Activated CD4-positive, alpha-beta T cell treated with anti-CD3 and anti-CD28 coated beads, Interleukin-10, Interleukin-2, amounts not matched to agents 100 ng/mL and 50 ng/mL, durations not matched to agents 16 hours and 8 hours (primary cell): ENCODE data around the gene FAM217B.
"Not testable (repeated sequence)": the region's sequence is repeated elsewhere in the genome, so short reads cannot be mapped to it uniquely, and the experiment has no call there.

ENCODE experiments used
- DNase-seq: peaks from one replicate; pipeline ENCODE4 v3.0.0-alpha.2; 2020

The FAM217B gene

DNA sequence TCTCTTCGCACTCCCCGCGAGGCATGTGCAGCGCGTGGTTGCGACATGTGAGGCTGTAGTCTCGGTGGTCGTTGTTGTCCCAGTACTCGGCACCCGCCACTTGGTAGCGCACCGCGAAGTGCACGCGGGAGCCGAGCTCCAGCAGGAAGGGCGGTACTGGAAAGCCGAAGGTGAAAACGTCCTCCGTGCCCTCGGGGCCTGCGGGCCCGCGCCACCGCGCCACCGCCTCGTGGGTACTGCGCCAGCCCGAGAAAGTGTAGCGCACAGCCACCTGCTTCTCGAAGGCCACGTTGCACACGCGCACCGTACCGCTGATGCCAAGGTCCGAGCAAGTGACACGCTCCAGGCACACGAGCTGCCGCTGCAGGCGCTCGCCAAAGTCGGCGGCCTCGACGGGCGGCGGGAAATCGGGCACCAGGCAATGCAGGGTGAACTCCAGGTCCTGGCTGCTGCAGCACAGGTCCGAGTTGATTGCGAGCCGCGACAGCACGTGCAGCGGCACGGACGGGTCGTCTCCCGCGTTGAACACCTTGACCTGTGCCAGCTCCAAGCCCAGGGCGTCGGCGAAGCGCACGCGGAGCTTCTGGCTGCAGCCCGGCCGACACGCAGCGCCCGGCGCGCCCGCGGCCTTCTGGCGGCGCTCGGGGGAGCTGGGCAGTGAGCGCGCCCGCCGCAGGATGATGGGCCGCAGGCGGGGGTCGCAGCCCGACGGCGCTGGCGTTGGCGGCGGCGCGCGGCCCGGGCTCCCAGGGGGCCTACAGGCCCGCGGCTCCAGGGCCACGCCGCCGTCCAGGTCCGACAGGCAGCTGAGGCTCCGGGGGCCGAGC, 924 bp upstream of the FAM217B start:
- DNase-seq = no peak

GRCh38 chr20:59939879-59940128, 385 bp upstream of the FAM217B start:
- no peak for DNase-seq

GRCh38 chr20:59940956-59941294, 736 bp downstream of the FAM217B start:
- no peak for DNase-seq

DNA sequence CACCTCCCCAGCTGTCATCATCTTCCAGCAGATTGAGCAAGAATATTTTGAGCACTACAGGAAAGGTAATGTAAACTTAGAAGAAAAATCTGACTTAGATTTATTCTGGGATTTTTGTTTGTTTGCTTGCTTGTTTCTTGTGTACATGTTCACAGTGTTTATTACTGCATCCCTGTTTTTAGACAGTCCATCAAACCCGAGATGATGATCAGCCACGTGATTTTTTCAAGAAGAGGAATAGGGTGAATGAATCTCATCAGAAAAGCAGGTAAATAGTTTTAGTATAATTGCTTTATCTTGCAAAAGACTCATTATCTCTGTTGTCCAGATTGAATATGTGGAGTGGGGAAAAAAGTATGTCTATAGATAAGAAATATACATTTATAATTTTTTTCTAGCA, 2.1 kb downstream of the FAM217B start:
- no peak for DNase-seq

DNA sequence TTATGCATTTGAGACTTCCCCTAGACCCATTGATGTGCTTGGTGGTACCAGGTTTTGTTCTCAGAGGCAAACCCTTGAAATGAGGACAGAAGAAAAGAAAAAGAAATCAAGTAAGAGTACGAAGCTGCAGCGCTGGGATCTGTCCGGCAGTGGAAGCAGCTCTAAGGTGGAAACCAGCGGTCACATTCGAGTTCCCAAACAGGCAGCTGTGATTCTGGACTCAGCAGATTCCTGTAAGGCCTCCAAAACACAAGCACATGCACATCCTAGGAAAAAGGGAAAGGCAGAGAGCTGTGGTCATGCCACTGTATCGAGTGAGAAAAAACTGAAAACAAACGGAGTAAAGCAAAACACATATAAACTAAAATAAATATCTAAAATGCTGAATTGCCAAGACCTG, 4.5 kb downstream of the FAM217B start:
- no peak for DNase-seq

GRCh38 chr20:59945175-59945574, 5.0 kb downstream of the FAM217B start:
- DNase-seq = no peak

DNA sequence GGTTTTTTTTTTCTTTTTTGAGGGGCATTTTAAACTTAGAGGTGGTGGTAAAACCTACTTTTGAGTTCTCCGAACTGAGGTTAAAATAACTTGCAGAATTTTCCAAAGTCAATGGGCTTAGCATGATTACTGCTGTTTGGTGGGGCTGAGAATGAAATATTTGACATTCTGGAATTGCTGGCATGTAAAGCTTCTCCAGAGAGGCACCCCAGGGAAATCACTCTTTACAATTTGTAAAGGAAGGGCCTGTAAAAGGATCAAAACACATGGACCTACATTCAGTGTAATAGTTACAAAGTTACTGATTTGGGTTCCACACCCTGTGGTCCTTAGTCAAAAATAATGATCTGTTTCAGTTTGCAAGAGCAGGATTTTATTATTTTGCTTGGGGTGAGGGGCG, 5.5 kb downstream of the FAM217B start:
- DNase-seq = no peak

GRCh38 chr20:59947376-59947775, 7.2 kb downstream of the FAM217B start:
- DNase-seq = no peak

DNA sequence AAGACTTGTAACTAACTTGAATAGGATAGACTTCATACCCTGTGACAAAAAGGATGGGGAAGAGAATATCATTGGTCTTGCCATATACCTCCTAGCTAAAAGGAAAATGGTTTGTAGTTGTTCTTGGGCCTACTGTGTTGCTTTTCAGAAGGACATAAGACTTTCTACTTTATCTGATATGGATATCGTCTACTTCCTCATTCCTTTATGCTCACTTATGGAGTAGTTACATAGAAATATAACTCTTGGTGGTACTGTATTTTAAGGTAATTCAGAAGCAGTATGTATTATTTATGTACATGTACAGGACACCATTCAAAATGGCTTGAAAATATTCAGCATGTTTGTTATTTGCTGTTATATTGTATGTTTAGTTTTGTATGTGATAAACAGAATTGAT, 8.0 kb downstream of the FAM217B start:
- no peak for DNase-seq

- peak; percentile 63 for DNase-seq
These were observed 8.9 kb downstream of the FAM217B start for GRCh38 chr20:59948828-59949720.

DNA sequence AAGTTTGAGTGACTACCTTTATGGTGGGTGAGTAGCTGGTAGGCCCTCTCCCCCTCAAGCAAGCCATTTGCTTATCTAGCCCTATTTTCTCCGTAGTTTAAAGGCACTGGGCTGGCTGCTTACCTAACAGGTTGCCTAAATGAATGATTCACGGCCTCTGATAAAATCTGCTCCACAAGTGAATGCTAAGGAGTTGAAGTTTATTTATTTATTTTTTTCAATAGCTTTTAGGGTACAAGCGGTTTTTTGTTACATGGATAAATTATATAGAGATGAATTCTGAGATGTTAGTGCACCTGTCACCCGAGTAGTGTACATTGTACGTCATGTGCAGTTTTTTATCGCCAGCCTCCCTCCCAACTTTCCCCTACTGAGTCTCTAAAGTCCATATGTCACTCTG, 9.7 kb downstream of the FAM217B start:
- no peak for DNase-seq

DNA sequence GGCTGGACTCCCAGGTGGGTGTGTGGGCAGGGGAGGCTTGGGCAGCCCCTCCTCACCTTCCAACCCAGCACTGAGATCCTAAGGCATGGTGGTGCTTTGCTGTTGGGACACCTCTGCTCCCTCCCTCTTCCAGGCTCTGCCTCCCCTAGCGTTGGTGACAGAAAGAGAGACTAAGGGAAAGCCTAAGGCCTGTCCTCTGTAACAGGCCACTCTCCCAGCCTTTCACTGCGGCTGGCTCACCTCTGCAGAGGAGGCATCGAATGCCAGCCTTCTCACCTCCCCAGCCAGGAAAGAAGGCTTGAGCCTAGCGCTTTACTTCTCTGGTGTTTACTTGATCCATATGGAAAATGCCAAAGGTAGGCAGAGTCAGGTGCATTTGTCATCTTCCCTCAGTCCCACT, 14.5 kb downstream of the FAM217B start:
- no peak for DNase-seq

DNA sequence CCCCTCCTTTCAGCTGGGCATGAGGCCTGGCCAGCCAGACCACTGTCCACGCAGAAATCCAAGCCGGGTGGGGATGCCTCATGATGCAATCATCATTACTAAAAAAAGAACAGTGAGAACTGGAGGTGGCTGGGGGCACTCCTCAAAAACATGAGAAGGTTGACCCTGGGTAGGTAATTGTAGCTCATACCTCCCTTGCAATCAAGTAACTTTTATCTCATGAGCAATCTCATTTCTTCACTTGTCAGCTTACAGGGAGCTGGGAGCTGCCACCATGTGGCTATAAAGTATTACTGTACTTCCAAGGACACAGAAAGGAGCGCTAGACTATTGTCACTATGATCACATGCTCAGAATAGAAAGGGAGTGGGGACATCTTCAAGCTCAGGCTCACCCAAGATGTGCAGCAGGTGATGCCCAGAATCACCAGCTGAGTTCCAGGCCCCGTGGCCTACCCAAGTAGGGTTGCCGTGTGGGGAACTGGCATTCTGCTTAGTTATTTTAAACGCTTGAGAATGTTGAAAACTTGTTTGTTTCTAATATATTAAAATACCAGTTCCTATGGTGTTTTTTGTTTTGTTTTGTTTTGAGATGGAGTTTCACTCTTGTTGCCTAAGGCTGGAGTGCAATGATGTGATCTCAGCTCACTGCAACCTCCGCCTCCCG, 15.1 kb downstream of the FAM217B start:
- DNase-seq = peak; percentile 20

DNA sequence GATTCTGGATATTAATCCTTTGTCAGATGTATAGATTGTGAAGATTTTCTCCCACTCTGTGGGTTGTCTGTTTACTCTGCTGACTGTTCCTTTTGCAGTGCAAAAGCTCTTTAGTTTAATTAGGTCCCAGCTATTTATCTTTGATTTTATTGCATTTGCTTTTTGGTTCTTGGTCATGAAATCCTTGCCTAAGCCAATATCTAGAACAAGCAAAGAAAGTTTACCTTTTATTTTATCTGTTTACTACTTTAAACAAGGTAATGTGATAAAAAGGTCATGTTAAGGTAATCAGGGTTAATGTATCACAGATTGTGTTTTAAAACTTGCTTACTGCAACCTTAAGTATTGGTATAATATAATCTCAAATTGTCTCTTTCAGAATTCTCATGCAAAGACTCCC, 17.4 kb downstream of the FAM217B start:
- DNase-seq = not testable (repeated sequence)

DNA sequence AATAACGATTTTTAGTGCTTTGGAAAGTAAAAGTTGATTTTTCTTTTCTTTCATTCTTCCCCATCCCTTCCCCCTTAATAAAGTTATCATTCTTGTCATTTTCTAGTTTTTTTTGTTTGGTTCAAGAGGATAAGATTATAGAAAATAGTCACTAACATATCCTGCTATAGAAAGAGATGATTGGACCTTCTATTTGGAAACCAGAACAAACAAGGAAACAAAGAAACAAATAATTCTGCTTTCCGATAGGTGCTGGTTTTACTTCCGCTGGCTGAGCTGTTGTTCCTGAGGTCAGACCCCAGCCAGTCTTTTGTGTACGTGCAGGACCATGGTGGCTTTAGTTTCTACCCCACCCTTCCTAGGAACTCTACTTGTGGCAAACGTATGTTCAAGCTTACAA, 17.9 kb downstream of the FAM217B start, which contains the start of gene CDH26:
CDH26 (plus strand) TSS at position 301 of the 400 bp plus-strand sequence. CDS start 304 bp downstream, outside the sequence.
- DNase-seq = no peak

GRCh38 chr20:59958626-59959025, 18.4 kb downstream of the FAM217B start:
- no peak for DNase-seq

DNA sequence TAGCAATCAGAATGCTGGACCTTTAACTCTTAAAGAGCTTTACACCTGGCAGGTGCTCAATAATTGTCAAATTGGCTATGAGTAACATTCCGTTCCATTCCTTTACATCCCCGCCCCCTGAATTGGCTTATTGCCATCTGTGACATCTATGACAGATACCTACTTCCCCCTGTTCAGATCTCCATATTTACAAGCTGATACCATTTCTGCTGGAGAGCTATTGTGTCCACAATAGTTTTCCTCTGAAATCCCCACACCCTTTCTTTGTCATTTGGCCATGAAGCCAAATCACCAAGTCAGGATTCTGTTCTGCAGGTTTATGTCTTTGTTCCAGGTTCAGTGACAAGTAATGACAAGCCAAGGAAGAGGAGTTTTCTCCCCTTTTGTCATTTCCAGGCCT, 21.2 kb downstream of the FAM217B start:
- DNase-seq = no peak

DNA sequence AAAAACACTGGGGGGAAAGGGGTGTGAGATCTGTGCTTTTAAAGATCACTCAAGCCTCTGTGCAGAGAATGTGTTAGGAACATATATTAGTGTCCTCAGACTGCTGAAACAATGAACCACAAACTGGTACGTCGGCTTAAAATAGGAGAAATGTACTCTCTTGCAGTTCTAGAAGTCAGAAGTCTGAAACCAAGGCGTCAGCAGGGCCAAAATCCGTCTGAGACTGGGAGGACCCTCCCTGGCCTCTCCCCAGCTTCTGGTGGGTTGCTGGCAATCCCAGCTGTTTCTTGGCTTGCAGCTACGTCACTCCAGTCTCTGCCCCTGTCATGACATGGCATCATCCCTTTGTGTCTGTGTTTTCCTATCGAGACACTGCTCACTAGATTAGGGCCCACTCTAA, 22.0 kb downstream of the FAM217B start:
- no peak for DNase-seq

GRCh38 chr20:59966428-59966827, 26.2 kb downstream of the FAM217B start:
- DNase-seq = no peak

- no peak for DNase-seq
These were observed 31.2 kb downstream of the FAM217B start for GRCh38 chr20:59971428-59971827.

GRCh38 chr20:59972037-59972801, 32.0 kb downstream of the FAM217B start:
- no peak for DNase-seq

- no peak for DNase-seq
These were observed 36.1 kb downstream of the FAM217B start for GRCh38 chr20:59976156-59976782.

DNA sequence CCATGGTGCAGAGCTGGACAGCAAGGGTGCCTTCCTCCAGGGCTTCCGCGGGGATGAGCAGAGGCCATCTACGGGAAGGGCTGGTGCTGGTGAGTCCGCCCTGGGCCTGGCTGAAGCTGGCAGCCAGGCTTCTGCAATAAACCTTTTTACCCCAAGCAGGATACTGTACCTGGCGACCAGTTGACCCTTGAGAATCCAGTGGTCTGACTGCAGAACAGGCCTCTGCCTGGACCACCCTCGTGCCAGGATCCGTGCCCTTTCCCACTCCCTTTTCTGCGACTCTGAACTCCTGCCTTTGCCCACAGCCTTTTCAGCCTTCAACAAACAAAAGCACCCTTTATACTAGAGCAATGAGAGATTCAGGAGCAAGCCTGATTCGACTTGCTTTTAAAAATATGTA, 36.9 kb downstream of the FAM217B start:
- DNase-seq = no peak
